Measurements from ENCODE around the gene FAM53B. TPM values are rescaled to one million over a fixed set of nuclear protein-coding genes. Genes with fewer than 3 reads are reported as not detected.

FAM53B gene
- total RNA-seq, 4 donors from 2014 or later, result 60.8 to 84.8 (median 78.8) TPM

GRCh38 chr10:124701881-124702656, 42.1 kb downstream of the FAM53B start:
- no peaks in the 10 kb centered on the region for H3K27me3 ChIP-seq
- no peaks in the 10 kb centered on the region for H3K9me3 ChIP-seq
- no peak overlapping the region for H3K4me3 ChIP-seq
- no peak for TF ChIP-seq CTCF (IDR thresholded peaks at IDR 0.05)
- peak in 1 of 2 donors; percentile 68 for TF ChIP-seq EP300 (IDR thresholded peaks at IDR 0.05)
- DNase-seq (ENCODE audit: low spot score in 2 of 2), result no peak
- WGBS, 2 donors, result 26 to 28% methylated on average over 12 to 13 of the region's 13 CpGs
- H3K4me1 ChIP-seq, result peaks cover 16 to 100% (median 99%) of the 10 kb centered on the region in 4 donors
- peaks cover 0 to 6% (median 0%) of the 10 kb centered on the region in 3 donors for H3K36me3 ChIP-seq
- H3K27ac ChIP-seq, result peak overlapping the region; percentile 71 to 98 (median 86)

- peak; percentile 84 to 87 for DNase-seq (ENCODE audit: low spot score in 2 of 2)
- H3K9me3 ChIP-seq, result no peaks in the 10 kb centered on the region
- no peaks in the 10 kb centered on the region for H3K27me3 ChIP-seq
- 0 to 2% methylated on average over 6 of the region's 6 CpGs for WGBS, 2 donors
- peaks cover 0 to 6% (median 0%) of the 10 kb centered on the region in 3 donors for H3K36me3 ChIP-seq
- no peak overlapping the region for H3K4me3 ChIP-seq
- peak in 1 of 2 donors; percentile 41 for TF ChIP-seq POLR2A (IDR thresholded peaks at IDR 0.05)
- TF ChIP-seq CTCF (IDR thresholded peaks at IDR 0.05), result no peak
- peak; percentile 38 to 96 for TF ChIP-seq EP300 (IDR thresholded peaks at IDR 0.05)
- H3K4me1 ChIP-seq, result peaks cover 16 to 100% (median 98%) of the 10 kb centered on the region in 4 donors
- H3K27ac ChIP-seq, result peak overlapping the region; percentile 71 to 98 (median 86)
Observed at GRCh38 chr10:124701435-124701834, 42.7 kb downstream of the FAM53B start.

GRCh38 chr10:124701038-124701365, 43.2 kb downstream of the FAM53B start:
- H3K9me3 ChIP-seq, result no peaks in the 10 kb centered on the region
- no peak overlapping the region for H3K4me3 ChIP-seq
- no peak for DNase-seq (ENCODE audit: low spot score in 2 of 2)
- WGBS, 2 donors, result 14 to 50% methylated on average over 1 of the region's 1 CpG
- no peak for TF ChIP-seq CTCF (IDR thresholded peaks at IDR 0.05)
- TF ChIP-seq POLR2A (IDR thresholded peaks at IDR 0.05), result no peak
- no peak for TF ChIP-seq EP300 (IDR thresholded peaks at IDR 0.05)
- peaks cover 0 to 3% (median 0%) of the 10 kb centered on the region in 3 donors for H3K36me3 ChIP-seq
- H3K4me1 ChIP-seq, result peaks cover 16 to 100% (median 98%) of the 10 kb centered on the region in 4 donors
- no peaks in the 10 kb centered on the region for H3K27me3 ChIP-seq
- H3K27ac ChIP-seq, result peak overlapping the region; percentile 71 to 98 (median 86)

GRCh38 chr10:124700293-124701037, 43.7 kb downstream of the FAM53B start:
- H3K27ac ChIP-seq, result peak overlapping the region; percentile 71 to 98 (median 86)
- TF ChIP-seq CTCF (IDR thresholded peaks at IDR 0.05), result no peak
- no peak for TF ChIP-seq POLR2A (IDR thresholded peaks at IDR 0.05)
- no peak for TF ChIP-seq EP300 (IDR thresholded peaks at IDR 0.05)
- no peaks in the 10 kb centered on the region for H3K27me3 ChIP-seq
- no peaks in the 10 kb centered on the region for H3K9me3 ChIP-seq
- 56 to 58% methylated on average over 26 of the region's 26 CpGs for WGBS, 2 donors
- H3K4me1 ChIP-seq, result peaks cover 16 to 100% (median 97%) of the 10 kb centered on the region in 4 donors
- no peak for DNase-seq (ENCODE audit: low spot score in 2 of 2)
- H3K36me3 ChIP-seq, result peaks cover 0 to 2% (median 0%) of the 10 kb centered on the region in 3 donors
- no peak overlapping the region for H3K4me3 ChIP-seq

All from tibial nerve (tissue), 4 donors.